ENCODE measurements around the gene ZNF133. TPM values are rescaled to one million over a fixed set of nuclear protein-coding genes. Genes with fewer than 3 reads are reported as not detected.

ZNF133 gene
- polyA plus RNA-seq, 1 donor from 2014 or later = 71.2 TPM

DNA sequence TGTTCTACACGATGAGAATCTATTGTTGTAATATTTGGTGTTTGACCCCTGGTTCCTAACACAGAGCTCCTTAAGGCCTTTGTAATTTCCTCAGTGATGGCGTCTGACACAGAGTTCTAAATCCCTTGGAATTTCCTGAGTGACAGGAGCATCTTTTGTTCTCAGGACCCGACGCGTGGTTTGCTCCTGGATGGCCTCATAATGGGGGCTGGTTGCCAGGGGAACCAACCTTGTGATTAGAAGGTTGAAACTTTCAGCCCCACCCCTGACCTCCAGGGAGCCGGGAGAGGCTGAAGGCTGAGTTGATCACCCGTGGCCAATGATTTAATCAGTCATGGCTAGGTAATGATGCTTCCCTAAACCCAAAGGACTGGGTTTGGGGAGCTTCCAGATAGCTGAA, 20.5 kb upstream of the ZNF133 start:
- Histone ChIP-seq H4K20me1 (ENCODE audit: insufficient read depth) (no peaks in the 10 kb centered on the region), H3K27ac (ENCODE audit: low read length) (peak overlapping the region; percentile 83), H3K4me3 (ENCODE audit: low read length) (peak overlapping the region; percentile 30), H3K4me2 (ENCODE audit: low read length) (peak overlapping the region; percentile 1), H3K9me3 (ENCODE audit: low read length) (no peaks in the 10 kb centered on the region), H3K9me2 (ENCODE audit: insufficient read depth, low read length) (no peaks in the 10 kb centered on the region), H3K27me3 (ENCODE audit: insufficient read depth, low read depth, low read length) (no peaks in the 10 kb centered on the region), H3K36me3 (ENCODE audit: insufficient read depth, low read length) (no peaks in the 10 kb centered on the region), H3K9ac (ENCODE audit: low read length) (peak overlapping the region; percentile 42), H2AFZ (ENCODE audit: low read depth, low read length) (peak overlapping the region; percentile 67), H3F3A (ENCODE audit: insufficient read depth, low read length, poor library complexity, severe bottlenecking) (no peaks in the 10 kb centered on the region), H3K79me2 (replicated peaks; ENCODE audit: insufficient read depth, low read length) (no peaks in the 10 kb centered on the region)
- TF ChIP-seq, protein P1, sequence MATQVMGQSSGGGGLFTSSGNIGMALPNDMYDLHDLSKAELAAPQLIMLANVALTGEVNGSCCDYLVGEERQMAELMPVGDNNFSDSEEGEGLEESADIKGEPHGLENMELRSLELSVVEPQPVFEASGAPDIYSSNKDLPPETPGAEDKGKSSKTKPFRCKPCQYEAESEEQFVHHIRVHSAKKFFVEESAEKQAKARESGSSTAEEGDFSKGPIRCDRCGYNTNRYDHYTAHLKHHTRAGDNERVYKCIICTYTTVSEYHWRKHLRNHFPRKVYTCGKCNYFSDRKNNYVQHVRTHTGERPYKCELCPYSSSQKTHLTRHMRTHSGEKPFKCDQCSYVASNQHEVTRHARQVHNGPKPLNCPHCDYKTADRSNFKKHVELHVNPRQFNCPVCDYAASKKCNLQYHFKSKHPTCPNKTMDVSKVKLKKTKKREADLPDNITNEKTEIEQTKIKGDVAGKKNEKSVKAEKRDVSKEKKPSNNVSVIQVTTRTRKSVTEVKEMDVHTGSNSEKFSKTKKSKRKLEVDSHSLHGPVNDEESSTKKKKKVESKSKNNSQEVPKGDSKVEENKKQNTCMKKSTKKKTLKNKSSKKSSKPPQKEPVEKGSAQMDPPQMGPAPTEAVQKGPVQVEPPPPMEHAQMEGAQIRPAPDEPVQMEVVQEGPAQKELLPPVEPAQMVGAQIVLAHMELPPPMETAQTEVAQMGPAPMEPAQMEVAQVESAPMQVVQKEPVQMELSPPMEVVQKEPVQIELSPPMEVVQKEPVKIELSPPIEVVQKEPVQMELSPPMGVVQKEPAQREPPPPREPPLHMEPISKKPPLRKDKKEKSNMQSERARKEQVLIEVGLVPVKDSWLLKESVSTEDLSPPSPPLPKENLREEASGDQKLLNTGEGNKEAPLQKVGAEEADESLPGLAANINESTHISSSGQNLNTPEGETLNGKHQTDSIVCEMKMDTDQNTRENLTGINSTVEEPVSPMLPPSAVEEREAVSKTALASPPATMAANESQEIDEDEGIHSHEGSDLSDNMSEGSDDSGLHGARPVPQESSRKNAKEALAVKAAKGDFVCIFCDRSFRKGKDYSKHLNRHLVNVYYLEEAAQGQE (IDR thresholded peaks at IDR 0.05; ENCODE audit: borderline replicate concordance) = peak; percentile 70
- peak; percentile 9 for TF ChIP-seq POLR2AphosphoS5 (IDR thresholded peaks at IDR 0.05)
- peak; percentile 50 for TF ChIP-seq EP300 (conservative IDR thresholded peaks at IDR 0.05; ENCODE audit: poor library complexity, severe bottlenecking)
- TF ChIP-seq RAD21 (conservative IDR thresholded peaks at IDR 0.05) = no peak

DNA sequence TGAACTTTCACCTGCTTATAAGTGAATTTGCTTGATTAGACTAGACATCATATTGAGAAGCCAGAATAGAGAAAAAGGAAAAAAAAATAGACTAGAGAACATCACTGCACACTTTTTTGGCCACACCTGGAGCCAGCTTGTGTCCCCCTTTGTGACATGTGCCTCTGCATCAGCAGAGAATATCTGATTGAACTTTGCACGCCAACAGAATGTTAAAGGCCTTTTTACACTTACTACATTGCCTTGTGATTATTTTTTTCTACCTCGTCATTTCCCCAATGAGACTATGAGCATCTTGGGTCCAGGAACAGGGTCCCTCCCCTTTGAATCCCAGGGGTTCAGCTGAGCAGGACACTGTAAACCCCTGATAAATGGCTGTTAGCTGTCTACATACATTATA, 17.2 kb upstream of the ZNF133 start:
- TF ChIP-seq, protein P2, sequence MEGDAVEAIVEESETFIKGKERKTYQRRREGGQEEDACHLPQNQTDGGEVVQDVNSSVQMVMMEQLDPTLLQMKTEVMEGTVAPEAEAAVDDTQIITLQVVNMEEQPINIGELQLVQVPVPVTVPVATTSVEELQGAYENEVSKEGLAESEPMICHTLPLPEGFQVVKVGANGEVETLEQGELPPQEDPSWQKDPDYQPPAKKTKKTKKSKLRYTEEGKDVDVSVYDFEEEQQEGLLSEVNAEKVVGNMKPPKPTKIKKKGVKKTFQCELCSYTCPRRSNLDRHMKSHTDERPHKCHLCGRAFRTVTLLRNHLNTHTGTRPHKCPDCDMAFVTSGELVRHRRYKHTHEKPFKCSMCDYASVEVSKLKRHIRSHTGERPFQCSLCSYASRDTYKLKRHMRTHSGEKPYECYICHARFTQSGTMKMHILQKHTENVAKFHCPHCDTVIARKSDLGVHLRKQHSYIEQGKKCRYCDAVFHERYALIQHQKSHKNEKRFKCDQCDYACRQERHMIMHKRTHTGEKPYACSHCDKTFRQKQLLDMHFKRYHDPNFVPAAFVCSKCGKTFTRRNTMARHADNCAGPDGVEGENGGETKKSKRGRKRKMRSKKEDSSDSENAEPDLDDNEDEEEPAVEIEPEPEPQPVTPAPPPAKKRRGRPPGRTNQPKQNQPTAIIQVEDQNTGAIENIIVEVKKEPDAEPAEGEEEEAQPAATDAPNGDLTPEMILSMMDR (IDR thresholded peaks at IDR 0.05; ENCODE audit: poor library complexity, severe bottlenecking) = no peak
- TF ChIP-seq EZH2 (IDR thresholded peaks at IDR 0.05; ENCODE audit: borderline replicate concordance, insufficient read depth, low read length, poor library complexity, severe bottlenecking) (no peak), MXI1 (conservative IDR thresholded peaks at IDR 0.05; ENCODE audit: poor library complexity, severe bottlenecking) (no peak), SMC3 (conservative IDR thresholded peaks at IDR 0.05; ENCODE audit: poor library complexity) (no peak), RAD21 (conservative IDR thresholded peaks at IDR 0.05) (no peak), POLR2AphosphoS5 (IDR thresholded peaks at IDR 0.05) (no peak), EP300 (conservative IDR thresholded peaks at IDR 0.05; ENCODE audit: poor library complexity, severe bottlenecking) (no peak), TAF1 (IDR thresholded peaks at IDR 0.05; ENCODE audit: low read depth) (no peak)
- TF ChIP-seq, protein P1 (IDR thresholded peaks at IDR 0.05; ENCODE audit: borderline replicate concordance) = no peak
- no peaks in the 10 kb centered on the region for H3K27me3 ChIP-seq (ENCODE audit: insufficient read depth, low read depth, low read length)
- H4K20me1 ChIP-seq (ENCODE audit: insufficient read depth) = no peaks in the 10 kb centered on the region
- no peaks in the 10 kb centered on the region for H3F3A ChIP-seq (ENCODE audit: insufficient read depth, low read length, poor library complexity, severe bottlenecking)
- H3K36me3 ChIP-seq (ENCODE audit: insufficient read depth, low read length) = no peaks in the 10 kb centered on the region
- H3K9ac ChIP-seq (ENCODE audit: low read length) = no peak overlapping the region
- H3K9me3 ChIP-seq (ENCODE audit: low read length) = no peaks in the 10 kb centered on the region
- H2AFZ ChIP-seq (ENCODE audit: low read depth, low read length) = no peak overlapping the region
- no peak overlapping the region for H3K27ac ChIP-seq (ENCODE audit: low read length)
- H3K79me2 ChIP-seq (replicated peaks; ENCODE audit: insufficient read depth, low read length) = no peaks in the 10 kb centered on the region
- no peak overlapping the region for H3K4me3 ChIP-seq (ENCODE audit: low read length)
- H3K4me2 ChIP-seq (ENCODE audit: low read length) = no peak overlapping the region
- H3K9me2 ChIP-seq (ENCODE audit: insufficient read depth, low read length) = no peaks in the 10 kb centered on the region

All from neural cell (in vitro differentiated cells).